Subcutaneous abdominal adipose tissue (tissue), 5 donors: ENCODE measurements around the gene STRIP2.

Experiments used
- H3K27ac ChIP-seq: one replicate; pipeline ENCODE4 v1.7.0; 2013; ENCODE audit warnings: low read depth, mild to moderate bottlenecking, inconsistent platforms, low read length, moderate library complexity
- H3K27me3 ChIP-seq, 5 donors: one replicate each; pipeline ENCODE4 v1.7.0; 2013; ENCODE audit warnings: low read length in 5 of 5, inconsistent platforms in 1 of 5; ENCODE audit not compliant: control insufficient read depth in 5 of 5, insufficient read depth in 4 of 5
- H3K36me3 ChIP-seq, 5 donors: one replicate each; pipeline ENCODE4 v1.7.0; 2013; ENCODE audit warnings: low read length in 5 of 5; ENCODE audit not compliant: control insufficient read depth in 5 of 5, insufficient read depth in 5 of 5
- H3K4me1 ChIP-seq, 5 donors: one replicate each; pipeline ENCODE4 v1.7.0; 2013; ENCODE audit warnings: low read length in 5 of 5, mild to moderate bottlenecking in 3 of 5, moderate library complexity in 1 of 5; ENCODE audit not compliant: control insufficient read depth in 5 of 5, insufficient read depth in 5 of 5
- H3K4me3 ChIP-seq, 5 donors: one replicate each; pipeline ENCODE4 v1.7.0; 2013; ENCODE audit warnings: low read length in 5 of 5, low read depth in 1 of 5
- H3K9ac ChIP-seq, 5 donors: one replicate each; pipeline ENCODE4 v1.7.0; 2013; ENCODE audit warnings: low read length in 5 of 5, mild to moderate bottlenecking in 4 of 5, moderate library complexity in 3 of 5
- H3K9me3 ChIP-seq, 5 donors: one replicate each; pipeline ENCODE4 v1.7.0; 2013; ENCODE audit warnings: low read length in 5 of 5; ENCODE audit not compliant: control insufficient read depth in 5 of 5
- donor health status: healthy.
- donor health status: healthy.
- donor health status: healthy.
- donor health status: healthy.
- donor health status: healthy.

Gene STRIP2

DNA sequence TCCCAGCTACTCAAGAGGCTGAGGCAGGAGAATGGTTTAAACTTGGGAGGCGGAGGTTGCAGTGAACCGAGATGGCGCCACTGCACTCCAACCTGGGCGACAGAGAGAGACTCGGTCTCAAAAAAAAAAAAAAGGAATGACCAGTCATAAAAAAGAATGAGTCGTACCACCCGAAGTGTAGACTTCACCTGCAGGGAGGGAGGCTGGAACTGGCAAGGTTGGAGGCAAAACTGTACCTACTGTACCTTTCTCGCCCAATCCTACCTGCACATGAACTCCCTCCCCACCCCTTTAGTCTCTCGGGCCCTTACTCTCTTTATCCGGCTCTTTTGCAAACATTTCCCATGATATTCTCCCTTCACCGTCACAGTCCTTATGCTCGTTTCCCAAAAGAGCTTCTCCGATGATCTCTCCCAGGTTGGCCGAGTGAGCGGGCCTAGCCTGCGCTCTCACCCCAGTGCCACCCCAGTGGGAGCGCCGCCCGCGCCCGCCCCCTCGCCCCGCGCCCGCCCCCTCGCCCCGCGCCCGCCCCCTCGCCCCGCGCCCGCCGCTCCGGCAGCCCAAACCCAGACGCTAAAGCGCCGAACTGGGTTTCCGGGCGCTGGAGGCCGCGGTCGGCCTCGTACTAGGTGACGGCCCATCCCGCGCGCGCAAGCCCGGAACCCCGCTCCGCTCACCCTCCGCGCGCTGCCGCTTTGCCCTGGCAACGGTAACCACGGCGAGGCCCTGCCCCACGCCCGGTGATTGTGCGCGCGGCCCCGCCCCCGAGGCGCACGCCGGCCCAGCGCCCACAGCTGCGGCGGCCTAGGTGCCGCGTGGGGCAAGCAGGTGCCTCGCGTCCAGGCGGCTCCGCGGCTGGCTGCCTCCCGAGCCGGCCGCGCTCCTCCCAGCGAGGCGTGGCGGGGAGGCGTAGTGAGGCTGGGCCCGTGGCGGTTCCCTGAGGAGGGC, 67.8 kb downstream of the STRIP2 start, which contains the start of gene SMKR1:
Gene SMKR1 (plus strand): TSS at position 772 of the 948 bp plus-strand sequence. CDS start 294 bp downstream, outside the sequence.
- H3K4me3 ChIP-seq: peak within 1 kb of the TSS; percentile 53 to 69 (median 62)
- H3K27me3 ChIP-seq: peaks cover 8 to 12% (median 9%) of the 10 kb centered on the region in 5 donors
- H3K27ac ChIP-seq: no peak within 1 kb of the TSS
- H3K9me3 ChIP-seq: no peaks in the 10 kb centered on the region
- peak within 1 kb of the TSS in 1 of 5 donors; percentile 59 for H3K9ac ChIP-seq
- H3K4me1 ChIP-seq: peaks cover 0 to 16% (median 11%) of the 10 kb centered on the region in 5 donors
- no peaks in the 10 kb centered on the region for H3K36me3 ChIP-seq

DNA sequence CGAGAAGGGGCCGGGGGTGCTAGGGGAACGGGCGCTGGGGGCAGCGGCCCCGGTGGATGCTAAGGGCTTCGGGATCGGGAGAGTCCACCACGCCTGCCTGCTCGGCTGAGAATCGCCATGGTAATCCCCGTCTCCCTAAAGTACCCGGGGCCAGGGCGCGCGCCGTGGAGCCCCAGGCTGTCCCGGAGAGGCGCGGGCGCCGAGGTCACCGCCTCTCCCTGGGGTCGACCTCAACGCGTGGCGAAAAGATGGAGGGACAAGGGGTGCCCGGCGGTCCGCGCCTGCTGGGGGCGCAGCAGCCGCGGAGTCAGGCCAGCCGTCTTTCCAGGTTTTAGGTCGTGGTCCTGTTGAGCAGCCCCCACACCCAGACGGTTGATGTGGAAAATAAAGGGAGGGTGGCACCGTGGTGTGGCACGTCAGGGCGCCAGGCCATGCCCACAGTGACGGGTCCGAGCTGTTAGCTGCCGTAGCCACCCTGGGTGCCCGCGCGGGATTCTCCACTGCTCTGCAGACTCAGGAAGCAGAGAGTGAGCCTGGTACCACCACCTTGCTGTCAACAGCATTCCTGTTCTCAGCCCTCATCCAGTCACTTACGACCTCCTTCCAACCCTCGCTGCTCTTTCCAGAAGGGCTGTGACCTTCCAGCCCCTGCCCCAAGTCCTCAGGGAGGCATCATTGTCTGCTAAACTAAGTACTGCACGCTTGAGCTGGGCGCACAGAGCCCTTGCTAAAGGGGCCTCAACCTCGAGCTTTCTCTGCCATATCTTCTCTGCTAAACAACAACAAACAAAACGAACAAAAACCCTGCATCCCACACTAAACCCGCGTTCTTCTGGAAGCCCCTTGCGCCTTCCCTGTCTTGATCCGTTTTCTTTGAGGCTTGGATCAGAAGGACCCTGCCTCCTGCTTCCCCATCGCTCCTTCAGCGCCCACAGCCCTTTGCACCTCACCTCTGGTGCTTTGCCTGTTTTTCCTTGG, 68.8 kb downstream of the STRIP2 start:
- Histone ChIP-seq H3K4me1 (peaks cover 0 to 16% (median 11%) of the 10 kb centered on the region in 5 donors), H3K27ac (no peak overlapping the region), H3K9me3 (no peaks in the 10 kb centered on the region), H3K36me3 (no peaks in the 10 kb centered on the region), H3K27me3 (peaks cover 8 to 12% (median 9%) of the 10 kb centered on the region in 5 donors), H3K4me3 (peak overlapping the region in 4 of 5 donors; percentile 51 to 69 (median 62)), H3K9ac (peak overlapping the region in 1 of 5 donors; percentile 59)

DNA sequence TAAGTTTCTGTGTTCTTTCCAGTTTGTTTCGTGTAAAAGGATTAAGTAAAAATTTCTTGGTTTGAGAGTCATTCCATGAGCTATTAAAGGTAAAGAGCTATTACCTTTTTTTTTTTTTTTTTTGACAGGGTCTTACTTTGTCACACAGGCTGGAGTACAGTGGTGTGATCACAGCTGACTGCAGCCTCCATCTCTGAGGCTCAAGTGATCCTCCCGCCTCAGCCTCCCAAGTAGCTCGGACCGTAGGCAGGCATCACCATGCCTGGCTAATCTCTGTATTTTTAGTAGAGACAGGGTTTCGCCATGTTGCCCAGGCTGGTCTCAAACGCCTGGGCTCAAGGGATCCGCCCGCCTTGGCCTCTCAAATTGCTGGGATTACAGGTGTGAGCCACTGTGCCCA, 69.5 kb downstream of the STRIP2 start:
- Histone ChIP-seq H3K4me3 (no peak overlapping the region), H3K9me3 (no peaks in the 10 kb centered on the region), H3K9ac (no peak overlapping the region), H3K27me3 (peaks cover 8 to 12% (median 9%) of the 10 kb centered on the region in 5 donors), H3K4me1 (peaks cover 0 to 16% (median 11%) of the 10 kb centered on the region in 5 donors), H3K36me3 (no peaks in the 10 kb centered on the region), H3K27ac (no peak overlapping the region)

DNA sequence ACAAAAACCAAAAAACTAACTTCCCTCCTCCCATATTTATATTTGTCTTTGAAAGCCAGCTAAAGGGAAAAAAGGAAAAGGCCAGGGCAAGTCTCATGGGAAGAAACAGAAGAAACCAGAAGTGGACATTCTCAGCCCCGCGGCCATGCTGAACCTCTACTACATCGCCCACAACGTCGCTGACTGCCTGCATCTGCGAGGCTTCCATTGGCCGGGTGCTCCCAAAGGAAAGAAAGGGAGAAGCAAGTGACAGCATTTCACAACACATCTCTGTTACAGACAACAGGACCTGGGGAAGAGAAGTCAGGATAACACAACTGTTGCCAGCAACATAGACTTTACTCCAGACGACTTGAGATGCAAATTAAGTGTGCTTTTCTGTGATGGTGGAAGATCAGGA, 78.0 kb downstream of the STRIP2 start:
- peaks cover 6 to 12% (median 7%) of the 10 kb centered on the region in 5 donors for H3K27me3 ChIP-seq
- H3K4me3 ChIP-seq: no peak overlapping the region
- no peak overlapping the region for H3K27ac ChIP-seq
- no peak overlapping the region for H3K9ac ChIP-seq
- H3K36me3 ChIP-seq: no peaks in the 10 kb centered on the region
- H3K4me1 ChIP-seq: no peaks in the 10 kb centered on the region
- H3K9me3 ChIP-seq: no peaks in the 10 kb centered on the region

DNA sequence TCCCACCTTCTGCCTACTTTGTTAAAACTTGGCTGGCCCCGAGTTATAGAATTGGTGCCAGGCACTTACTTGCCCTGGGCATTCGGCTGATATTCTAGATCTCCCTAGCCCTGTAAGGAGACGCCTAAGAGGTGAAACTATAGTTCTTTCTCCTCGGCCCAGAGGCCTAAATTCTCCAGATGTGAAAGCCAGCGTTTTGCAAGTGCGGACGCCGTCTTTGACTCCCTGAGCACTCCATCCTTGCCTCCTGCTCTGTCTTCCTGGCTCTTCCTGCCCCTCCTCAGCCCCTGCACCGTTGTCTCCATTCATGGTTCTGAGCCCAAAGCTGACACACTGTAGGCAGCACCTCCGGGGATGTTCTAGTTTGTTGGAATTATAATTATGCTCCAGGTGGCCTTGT, 79.3 kb downstream of the STRIP2 start:
- H3K36me3 ChIP-seq: no peaks in the 10 kb centered on the region
- H3K9ac ChIP-seq: no peak overlapping the region
- H3K4me1 ChIP-seq: peaks cover 0 to 6% (median 0%) of the 10 kb centered on the region in 5 donors
- H3K27me3 ChIP-seq: peaks cover 6 to 12% (median 7%) of the 10 kb centered on the region in 5 donors
- H3K27ac ChIP-seq: no peak overlapping the region
- H3K4me3 ChIP-seq: no peak overlapping the region
- no peaks in the 10 kb centered on the region for H3K9me3 ChIP-seq

DNA sequence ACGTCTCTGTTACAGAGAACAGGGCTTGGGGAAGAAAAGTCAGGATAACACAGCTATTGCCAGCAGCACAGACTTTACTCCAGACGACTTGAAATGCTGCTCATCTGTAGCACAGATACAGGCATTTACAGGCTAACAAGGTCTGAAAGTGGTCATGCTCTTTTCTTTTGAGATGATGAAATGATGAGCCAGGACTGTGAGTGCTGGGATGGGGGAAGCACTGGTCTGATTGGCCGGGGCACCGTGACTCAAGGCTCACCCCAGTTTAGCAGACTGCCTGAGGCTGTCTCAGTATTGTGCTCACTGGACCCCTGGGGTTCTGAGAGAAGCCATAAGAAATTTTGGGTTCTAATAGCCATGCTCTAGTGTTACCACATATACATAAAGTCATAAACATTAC, 80.5 kb downstream of the STRIP2 start:
- peaks cover 0 to 6% (median 0%) of the 10 kb centered on the region in 5 donors for H3K4me1 ChIP-seq
- H3K27ac ChIP-seq: no peak overlapping the region
- no peaks in the 10 kb centered on the region for H3K9me3 ChIP-seq
- H3K27me3 ChIP-seq: peaks cover 6 to 12% (median 7%) of the 10 kb centered on the region in 5 donors
- no peak overlapping the region for H3K4me3 ChIP-seq
- H3K36me3 ChIP-seq: no peaks in the 10 kb centered on the region
- H3K9ac ChIP-seq: no peak overlapping the region

DNA sequence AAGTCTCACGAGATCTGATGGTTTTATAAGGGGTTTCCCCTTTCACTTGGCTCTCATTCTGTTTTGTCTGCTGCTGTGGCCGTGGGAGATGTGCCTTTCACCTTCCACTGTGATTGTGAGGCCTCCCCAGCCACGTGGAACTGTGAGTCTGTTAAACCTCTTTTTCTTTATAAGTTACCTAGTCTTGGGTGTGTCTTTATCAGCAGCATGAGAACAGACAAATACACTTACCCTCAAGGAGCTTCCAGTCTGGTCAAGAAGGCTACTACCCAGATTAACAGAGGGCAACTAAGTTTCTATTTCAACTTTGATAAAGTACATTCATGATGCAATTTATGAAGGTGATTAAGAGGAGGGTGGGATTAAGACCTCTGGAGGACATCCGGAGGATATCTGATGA, 81.1 kb downstream of the STRIP2 start:
- Histone ChIP-seq H3K4me3 (no peak overlapping the region), H3K4me1 (peaks cover 0 to 6% (median 0%) of the 10 kb centered on the region in 5 donors), H3K9ac (no peak overlapping the region), H3K27ac (no peak overlapping the region), H3K9me3 (no peaks in the 10 kb centered on the region), H3K36me3 (no peaks in the 10 kb centered on the region), H3K27me3 (peaks cover 6 to 12% (median 9%) of the 10 kb centered on the region in 5 donors)

DNA sequence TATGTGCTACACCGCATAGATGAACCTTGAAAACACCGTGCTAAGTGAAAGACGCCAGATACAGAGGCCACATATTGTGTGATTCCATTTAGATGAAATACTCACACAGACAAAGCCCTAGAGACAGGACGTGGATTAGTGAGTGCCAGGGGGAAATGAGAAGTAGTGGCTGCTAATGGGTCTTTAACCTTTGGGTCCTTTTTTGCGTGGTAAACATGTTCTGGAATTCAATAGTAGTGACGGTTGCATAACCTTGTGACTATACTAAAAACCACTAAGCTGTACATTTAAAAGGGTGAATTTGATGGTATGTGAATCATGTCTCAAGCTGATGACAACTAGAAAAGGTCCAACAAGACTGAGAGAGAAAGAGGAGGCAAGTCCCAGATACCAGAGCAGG, 83.7 kb downstream of the STRIP2 start:
- Histone ChIP-seq H3K36me3 (no peaks in the 10 kb centered on the region), H3K9me3 (no peaks in the 10 kb centered on the region), H3K27me3 (peaks cover 7 to 26% (median 12%) of the 10 kb centered on the region in 5 donors), H3K9ac (no peak overlapping the region), H3K4me3 (no peak overlapping the region), H3K27ac (no peak overlapping the region), H3K4me1 (peaks cover 0 to 6% (median 0%) of the 10 kb centered on the region in 5 donors)

DNA sequence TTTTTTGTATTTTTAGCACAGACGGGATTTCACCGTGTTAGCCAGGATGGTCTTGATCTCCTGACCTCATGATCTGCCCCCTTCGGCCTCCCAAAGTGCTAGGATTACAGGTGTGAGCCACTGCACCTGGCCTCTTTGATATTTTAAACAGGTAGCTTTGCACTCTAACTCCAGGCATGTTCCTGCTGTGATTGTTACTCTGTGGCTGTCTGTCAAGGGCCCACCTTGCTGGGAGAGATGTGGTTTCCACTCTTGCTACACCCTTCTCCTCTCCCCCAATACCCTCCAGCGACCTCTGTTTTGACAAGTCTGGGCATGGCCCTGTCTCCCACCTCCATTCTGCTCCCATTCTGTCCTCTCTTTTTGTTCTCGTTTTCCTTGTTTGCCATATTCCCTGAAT, 85.2 kb downstream of the STRIP2 start:
- Histone ChIP-seq H3K9ac (no peak overlapping the region), H3K4me3 (no peak overlapping the region), H3K27ac (no peak overlapping the region), H3K4me1 (peaks cover 0 to 6% (median 0%) of the 10 kb centered on the region in 5 donors), H3K9me3 (no peaks in the 10 kb centered on the region), H3K36me3 (no peaks in the 10 kb centered on the region), H3K27me3 (peaks cover 3 to 20% (median 7%) of the 10 kb centered on the region in 5 donors)
